Fibroblast of gingiva (primary cell): ENCODE results near the gene CTTNBP2NL.

ENCODE experiments used
- DNase-seq: peaks from one replicate; pipeline ENCODE4 v3.0.0-alpha.2; 2011; ENCODE audit warnings: low read depth

The CTTNBP2NL gene

GRCh38 chr1:112507336-112507735 lies 111.3 kb downstream of the CTTNBP2NL start:
- DNase-seq: no peak

- no peak for DNase-seq
Measured at GRCh38 chr1:112507921-112508277, 111.9 kb downstream of the CTTNBP2NL start.

- no peak for DNase-seq
Measured at GRCh38 chr1:112508278-112509004, 112.4 kb downstream of the CTTNBP2NL start, which contains the start of gene WNT2B. TSS of gene WNT2B (plus strand) at chr1:112508965. CDS start at chr1:112509263, 298 bp downstream.

- DNase-seq: no peak
Measured at GRCh38 chr1:112509005-112509659, 113.1 kb downstream of the CTTNBP2NL start.

- no peak for DNase-seq
Measured at GRCh38 chr1:112509660-112510178, 113.7 kb downstream of the CTTNBP2NL start.

GRCh38 chr1:112510340-112510739 lies 114.3 kb downstream of the CTTNBP2NL start:
- no peak for DNase-seq
